SK-N-MC (cell line): Measurements from ENCODE around the gene ANKS1A.

Experiments
- EZH2 ChIP-seq: fragments of 200-600 bp; sonication (generic); IDR thresholded peaks from one replicate; pipeline ENCODE4 v1.6.1; 2017; ENCODE audit warnings: antibody characterized with exemption
- FOXP2 ChIP-seq: optimal IDR thresholded peaks from 2 replicates; pipeline ENCODE3; 2011; ENCODE audit warnings: mild to moderate bottlenecking, moderate library complexity; ENCODE audit not compliant: insufficient read depth; ENCODE audit errors: extremely low read length, control extremely low read depth
- POLR2AphosphoS5 ChIP-seq: IDR thresholded peaks from 2 replicates; pipeline ENCODE4 v1.6.1; 2012; ENCODE audit warnings: mild to moderate bottlenecking, low read depth, low read length, borderline replicate concordance

- TF ChIP-seq POLR2AphosphoS5 (no peak), EZH2 (no peak), FOXP2 (no peak)
Observed at GRCh38 chr6:34979994-34980393, 90.9 kb downstream of the ANKS1A start.
